SK-N-SH (cell line): Measurements from ENCODE around the gene TRIP6. TPM values are rescaled to one million over a fixed set of nuclear protein-coding genes. Genes with fewer than 3 reads are reported as not detected.

Experiments used
- CTCF ChIA-PET: fragments of 300-600, 350-600 bp; formaldehyde crosslinking; extraction: SDS; loops from one replicate; lab custom pipeline; 2021; lab: Yijun Ruan, JAX
- POLR2A ChIA-PET: fragments of 350-600 bp; sonication (Branson Sonifier 250); formaldehyde crosslinking; extraction: SDS; loops from one replicate; lab custom pipeline; 2020; ENCODE audit warnings: antibody characterized with exemption, inconsistent platforms; lab: Yijun Ruan, JAX
- DNase-seq: peaks from one replicate; pipeline ENCODE4 v3.0.0; 2012
- H2AFZ ChIP-seq: fragments of 200-600 bp; sonication (generic); 2 replicates; pipeline ENCODE4 v1.8.1; 2016; ENCODE audit warnings: antibody characterized with exemption, mild to moderate bottlenecking, low read depth
- H3F3A ChIP-seq: fragments of 200-600 bp; sonication (generic); replicated peaks from 2 replicates; pipeline ENCODE3; 2016; ENCODE audit warnings: antibody characterized with exemption, mild to moderate bottlenecking; ENCODE audit not compliant: insufficient read depth
- H3K27ac ChIP-seq, 2 experiments: fragments of 200-500 bp in 1 of 2; fragments of 200-600 bp in 1 of 2; sonication (Bioruptor generic) in 1 of 2; sonication (generic), shearing (Covaris generic) in 1 of 2; 2 replicates each; pipeline versions ENCODE4 v1.5.1 to v1.6.1; 2014 to 2016; ENCODE audit warnings: low read depth in 2 of 2, inconsistent platforms in 1 of 2, low read length in 1 of 2, mild to moderate bottlenecking in 1 of 2, mixed read lengths in 1 of 2
- H3K27me3 ChIP-seq: fragments of 200-600 bp; sonication (generic), shearing (Covaris generic); 2 replicates; pipeline ENCODE4 v1.6.1; 2016; ENCODE audit warnings: mixed run types; ENCODE audit not compliant: insufficient read depth
- H3K36me3 ChIP-seq, 2 experiments: fragments of 200-500 bp in 1 of 2; fragments of 200-600 bp in 1 of 2; sonication (Bioruptor generic) in 1 of 2; sonication (generic) in 1 of 2; replicated peaks in 1 of 2; 2 replicates each; pipeline versions ENCODE3 to v1.5.1; 2014 to 2016; ENCODE audit warnings: low read length in 1 of 2, mild to moderate bottlenecking in 1 of 2; ENCODE audit not compliant: insufficient read depth in 2 of 2, control insufficient read depth in 1 of 2
- H3K4me1 ChIP-seq, 2 experiments: fragments of 200-500 bp in 1 of 2; fragments of 200-600 bp in 1 of 2; sonication (Bioruptor generic) in 1 of 2; sonication (generic), shearing (Covaris generic) in 1 of 2; 2 replicates each; pipeline versions ENCODE4 v1.5.1 to v1.6.1; 2014 to 2016; ENCODE audit warnings: low read depth in 1 of 2, low read length in 1 of 2, mixed run types in 1 of 2; ENCODE audit not compliant: insufficient read depth in 2 of 2, control insufficient read depth in 1 of 2
- H3K4me2 ChIP-seq: fragments of 200-600 bp; sonication (generic), shearing (Covaris generic); 2 replicates; pipeline ENCODE4 v1.6.1; 2017; ENCODE audit warnings: mixed run types
- H3K4me3 ChIP-seq, 2 experiments: fragments of 200-500 bp in 1 of 2; fragments of 200-600 bp in 1 of 2; sonication (Bioruptor generic) in 1 of 2; sonication (generic), shearing (Covaris generic) in 1 of 2; 2 replicates each; pipeline versions ENCODE4 v1.5.1 to v1.8.1; 2014 to 2016; ENCODE audit warnings: low read depth in 2 of 2, inconsistent platforms in 1 of 2, low read length in 1 of 2, mild to moderate bottlenecking in 1 of 2, mixed read lengths in 1 of 2, moderate library complexity in 1 of 2
- H3K79me2 ChIP-seq: fragments of 200-600 bp; sonication (generic); 2 replicates; pipeline ENCODE4 v1.8.1; 2017; ENCODE audit warnings: mild to moderate bottlenecking; ENCODE audit not compliant: insufficient read depth
- H3K9ac ChIP-seq: fragments of 200-600 bp; sonication (generic); 2 replicates; pipeline ENCODE4 v1.6.1; 2017; ENCODE audit warnings: mixed run types
- H3K9me2 ChIP-seq: fragments of 200-600 bp; sonication (generic); 2 replicates; pipeline ENCODE4 v1.6.1; 2017; ENCODE audit warnings: mixed run types
- H3K9me3 ChIP-seq: fragments of 200-600 bp; sonication (generic); 2 replicates; pipeline ENCODE4 v1.6.1; 2017; ENCODE audit warnings: mixed run types, mild to moderate bottlenecking, moderate library complexity
- H4K20me1 ChIP-seq: fragments of 200-600 bp; sonication (generic); 2 replicates; pipeline ENCODE4 v1.6.1; 2017; ENCODE audit warnings: mild to moderate bottlenecking, mixed run types; ENCODE audit not compliant: insufficient read depth
- CHD2 ChIP-seq: fragments of 150-350 bp; IDR thresholded peaks from 2 replicates; pipeline ENCODE4 v1.6.1; 2018; ENCODE audit warnings: low read length; ENCODE audit not compliant: partially characterized antibody
- MAX ChIP-seq: IDR thresholded peaks from 2 replicates; pipeline ENCODE4 v1.4.0; 2012; ENCODE audit warnings: low read depth
- MXI1 ChIP-seq: IDR thresholded peaks from 2 replicates; pipeline ENCODE4 v1.6.1; 2012; ENCODE audit warnings: mild to moderate bottlenecking, low read depth, low read length, improper control_type of control experiment
- PBX3 ChIP-seq: IDR thresholded peaks from 2 replicates; pipeline ENCODE4; 2012
- POLR2AphosphoS5 ChIP-seq: IDR thresholded peaks from 2 replicates; pipeline ENCODE4 v1.6.1; 2012; ENCODE audit warnings: low read depth, low read length
- REST ChIP-seq: IDR thresholded peaks from 2 replicates; pipeline ENCODE4 v1.6.1; 2012; ENCODE audit warnings: mild to moderate bottlenecking, low read depth, low read length, moderate library complexity
- SIN3A ChIP-seq: IDR thresholded peaks from 2 replicates; pipeline ENCODE4 v1.6.1; 2012; ENCODE audit warnings: low read depth, mild to moderate bottlenecking, low read length, moderate library complexity, borderline replicate concordance
- YY1 ChIP-seq: IDR thresholded peaks from 2 replicates; pipeline ENCODE4 v1.4.0; 2012; ENCODE audit warnings: low read depth, mild to moderate bottlenecking
- WGBS: methylation state at CpG from one replicate; pipeline ENCODE4 v1.1.6; 2017; ENCODE audit warnings: low lambda C conversion rate; 5-methylcytosine and 5-hydroxymethylcytosine counted together
- polyA plus RNA-seq, 3 experiments: library from polyadenylated mRNA; depleted of rRNA; stranded (reverse); fragments of >200 nt; gene quantifications; 2 replicates each; pipeline ENCODE4 v1.2.3, GENCODE V29; 2012
- TF ChIP-seq, protein P1 (sequence below): IDR thresholded peaks from 2 replicates; pipeline ENCODE4 v1.4.0; 2012; ENCODE audit warnings: low read depth, borderline replicate concordance
- TF ChIP-seq, protein P2 (sequence below): fragments of 150-350 bp; IDR thresholded peaks from 2 replicates; pipeline ENCODE4 v1.6.1; 2016; ENCODE audit warnings: mild to moderate bottlenecking, low read depth, low read length
- TF ChIP-seq, protein P3 (sequence below): fragments of 150-350 bp; IDR thresholded peaks from 2 replicates; pipeline ENCODE4 v1.6.1; 2017; ENCODE audit warnings: antibody characterized with exemption, low read length, low read depth, borderline replicate concordance

TRIP6 gene
- polyA plus RNA-seq, 1 of the 3 experiments (the other 2 are of a cell fraction), result 6.5 TPM

DNA sequence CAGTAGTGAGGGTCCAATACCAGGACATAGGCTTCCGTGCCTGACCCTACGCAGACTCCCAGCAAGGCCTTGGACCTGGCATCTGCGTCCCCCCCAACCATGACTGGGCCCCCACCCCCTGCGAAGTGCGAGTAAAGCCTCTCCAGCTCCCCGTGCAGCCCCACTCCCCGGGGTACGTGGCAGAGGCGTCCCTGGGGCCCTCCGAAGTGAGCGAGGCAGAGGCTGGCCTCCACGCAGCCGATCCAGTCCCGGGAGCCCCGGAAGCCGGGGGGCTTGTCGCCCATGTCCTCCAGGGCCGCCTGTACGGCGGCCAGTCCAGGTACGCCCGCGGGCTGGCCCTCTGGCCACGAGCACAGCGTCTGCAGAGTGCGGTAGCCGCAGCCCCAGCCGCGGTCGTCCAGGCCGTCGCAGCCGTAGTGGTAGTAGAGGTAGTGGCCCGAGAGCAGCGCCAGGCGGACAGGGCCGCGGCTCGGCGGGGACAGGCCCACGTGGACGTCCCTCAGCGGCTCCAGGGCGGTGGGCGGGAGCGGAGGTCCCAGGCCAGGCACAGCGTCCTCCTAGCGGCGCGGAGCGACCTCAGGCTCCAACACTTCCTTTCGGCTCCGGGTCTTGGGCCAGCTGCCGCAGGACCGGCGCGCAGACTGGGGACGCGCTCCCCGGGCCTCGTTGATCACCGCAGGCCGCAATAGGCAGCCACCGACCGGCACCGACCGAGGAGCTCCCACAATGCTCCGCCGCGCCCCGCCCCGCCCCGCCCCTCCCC, 22.0 kb downstream of the TRIP6 start, which contains the start of gene UFSP1:
TSS of gene UFSP1 (minus strand) at position 728 of the 763 bp plus-strand sequence. CDS start at position 284, 444 bp downstream.
- Histone ChIP-seq H2AFZ (peak within 1 kb of the TSS; percentile 87), H3K4me3 (peak within 1 kb of the TSS; percentile 75 to 78), H3K79me2 (peaks cover 41% of the 10 kb centered on the region), H4K20me1 (peaks cover 12% of the 10 kb centered on the region), H3K27me3 (no peaks in the 10 kb centered on the region), H3K36me3 (peaks cover 33 to 48% of the 10 kb centered on the region in 2 experiments), H3K9me3 (no peaks in the 10 kb centered on the region), H3K4me1 (peaks cover 4 to 40% of the 10 kb centered on the region in 2 experiments), H3F3A (peaks cover 31% of the 10 kb centered on the region), H3K9ac (peak within 1 kb of the TSS; percentile 85), H3K27ac (peak within 1 kb of the TSS; percentile 82 to 97), H3K4me2 (peak within 1 kb of the TSS; percentile 100), H3K9me2 (no peaks in the 10 kb centered on the region)
- 3% methylated on average over 15 of the region's 73 CpGs for WGBS
- POLR2A ChIA-PET, result interaction anchor here (0.6 to 5.8 kb wide), 16 partner anchors 8 to 1860 kb away, joined by 3 to 126 read pairs (median 4); partner anchors contain the start of genes ACTL6B, FAM185A, FBXO24 and LRCH4
- TF ChIP-seq REST, result no peak; the same call in 1 of the 2 replicates
- TF ChIP-seq, protein P1, sequence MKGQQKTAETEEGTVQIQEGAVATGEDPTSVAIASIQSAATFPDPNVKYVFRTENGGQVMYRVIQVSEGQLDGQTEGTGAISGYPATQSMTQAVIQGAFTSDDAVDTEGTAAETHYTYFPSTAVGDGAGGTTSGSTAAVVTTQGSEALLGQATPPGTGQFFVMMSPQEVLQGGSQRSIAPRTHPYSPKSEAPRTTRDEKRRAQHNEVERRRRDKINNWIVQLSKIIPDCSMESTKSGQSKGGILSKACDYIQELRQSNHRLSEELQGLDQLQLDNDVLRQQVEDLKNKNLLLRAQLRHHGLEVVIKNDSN, result peak; percentile 52; the same call in 1 of the 2 replicates
- TF ChIP-seq, protein P2, sequence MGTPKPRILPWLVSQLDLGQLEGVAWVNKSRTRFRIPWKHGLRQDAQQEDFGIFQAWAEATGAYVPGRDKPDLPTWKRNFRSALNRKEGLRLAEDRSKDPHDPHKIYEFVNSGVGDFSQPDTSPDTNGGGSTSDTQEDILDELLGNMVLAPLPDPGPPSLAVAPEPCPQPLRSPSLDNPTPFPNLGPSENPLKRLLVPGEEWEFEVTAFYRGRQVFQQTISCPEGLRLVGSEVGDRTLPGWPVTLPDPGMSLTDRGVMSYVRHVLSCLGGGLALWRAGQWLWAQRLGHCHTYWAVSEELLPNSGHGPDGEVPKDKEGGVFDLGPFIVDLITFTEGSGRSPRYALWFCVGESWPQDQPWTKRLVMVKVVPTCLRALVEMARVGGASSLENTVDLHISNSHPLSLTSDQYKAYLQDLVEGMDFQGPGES, result no peak
- TF ChIP-seq PBX3, result peak; percentile 43
- peak; percentile 98 for TF ChIP-seq MXI1
- TF ChIP-seq YY1, result no peak
- TF ChIP-seq SIN3A, result peak; percentile 57; the same call in 1 of the 2 replicates
- TF ChIP-seq, protein P3, sequence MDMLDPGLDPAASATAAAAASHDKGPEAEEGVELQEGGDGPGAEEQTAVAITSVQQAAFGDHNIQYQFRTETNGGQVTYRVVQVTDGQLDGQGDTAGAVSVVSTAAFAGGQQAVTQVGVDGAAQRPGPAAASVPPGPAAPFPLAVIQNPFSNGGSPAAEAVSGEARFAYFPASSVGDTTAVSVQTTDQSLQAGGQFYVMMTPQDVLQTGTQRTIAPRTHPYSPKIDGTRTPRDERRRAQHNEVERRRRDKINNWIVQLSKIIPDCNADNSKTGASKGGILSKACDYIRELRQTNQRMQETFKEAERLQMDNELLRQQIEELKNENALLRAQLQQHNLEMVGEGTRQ, result 0 out of 2 replicates have a peak, but pooled peaks have one; percentile 20
- peak; percentile 96 for TF ChIP-seq MAX
- peak; percentile 5 for TF ChIP-seq CHD2
- peak; percentile 16 for TF ChIP-seq POLR2AphosphoS5
- CTCF ChIA-PET, result interaction anchor here (0.6 to 4.9 kb wide), 18 partner anchors 8 to 355 kb away, joined by 3 to 16 read pairs (median 4); partner anchors contain the start of genes FIS1, POP7, SLC12A9 and SRRT
- DNase-seq, result no peak
